Measurements from ENCODE around the gene SLC4A5. TPM values are rescaled to one million over a fixed set of nuclear protein-coding genes. Genes with fewer than 3 reads are reported as not detected.

The SLC4A5 gene
- total RNA-seq, 1 experiment from 2014 or later = 1.8 TPM

DNA sequence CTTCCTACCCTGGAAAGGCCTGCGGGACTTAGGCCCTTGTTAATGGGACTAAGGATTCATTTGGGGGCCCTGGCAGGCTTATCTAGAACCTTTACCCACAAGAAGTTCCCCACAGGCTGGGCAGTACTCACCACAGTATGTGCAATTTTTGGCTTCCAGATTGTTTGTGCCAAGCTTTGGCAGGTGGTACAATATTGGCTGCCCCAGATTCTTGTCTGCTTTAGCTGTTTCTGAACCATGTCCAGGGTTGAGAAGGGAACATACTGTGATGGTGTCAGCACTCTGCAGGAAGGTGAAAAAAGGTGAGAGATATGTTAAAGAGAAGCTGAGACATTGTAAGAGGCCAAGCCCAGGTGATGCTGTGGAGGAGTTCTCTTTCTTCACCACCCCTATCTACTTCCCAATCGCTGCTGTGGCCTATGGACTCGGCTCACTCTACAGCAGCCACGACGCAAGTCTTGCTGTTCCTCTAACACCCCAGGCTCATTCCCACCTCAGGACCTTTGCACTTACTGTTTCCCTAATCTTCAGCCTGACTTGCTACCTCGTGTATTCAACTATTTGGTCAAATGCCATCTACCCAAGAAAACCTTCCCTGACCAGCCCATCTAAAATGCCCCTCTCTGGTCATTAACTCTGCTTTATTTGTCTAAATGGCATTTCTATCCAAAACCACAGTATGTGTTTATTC is 9.2 kb downstream of the SLC4A5 start (continued):
- TF ChIP-seq FOXP1 (CRISPR knock-in tag; IDR thresholded peaks at IDR 0.05; ENCODE audit: borderline replicate concordance) = no peak
- TF ChIP-seq, protein P1, sequence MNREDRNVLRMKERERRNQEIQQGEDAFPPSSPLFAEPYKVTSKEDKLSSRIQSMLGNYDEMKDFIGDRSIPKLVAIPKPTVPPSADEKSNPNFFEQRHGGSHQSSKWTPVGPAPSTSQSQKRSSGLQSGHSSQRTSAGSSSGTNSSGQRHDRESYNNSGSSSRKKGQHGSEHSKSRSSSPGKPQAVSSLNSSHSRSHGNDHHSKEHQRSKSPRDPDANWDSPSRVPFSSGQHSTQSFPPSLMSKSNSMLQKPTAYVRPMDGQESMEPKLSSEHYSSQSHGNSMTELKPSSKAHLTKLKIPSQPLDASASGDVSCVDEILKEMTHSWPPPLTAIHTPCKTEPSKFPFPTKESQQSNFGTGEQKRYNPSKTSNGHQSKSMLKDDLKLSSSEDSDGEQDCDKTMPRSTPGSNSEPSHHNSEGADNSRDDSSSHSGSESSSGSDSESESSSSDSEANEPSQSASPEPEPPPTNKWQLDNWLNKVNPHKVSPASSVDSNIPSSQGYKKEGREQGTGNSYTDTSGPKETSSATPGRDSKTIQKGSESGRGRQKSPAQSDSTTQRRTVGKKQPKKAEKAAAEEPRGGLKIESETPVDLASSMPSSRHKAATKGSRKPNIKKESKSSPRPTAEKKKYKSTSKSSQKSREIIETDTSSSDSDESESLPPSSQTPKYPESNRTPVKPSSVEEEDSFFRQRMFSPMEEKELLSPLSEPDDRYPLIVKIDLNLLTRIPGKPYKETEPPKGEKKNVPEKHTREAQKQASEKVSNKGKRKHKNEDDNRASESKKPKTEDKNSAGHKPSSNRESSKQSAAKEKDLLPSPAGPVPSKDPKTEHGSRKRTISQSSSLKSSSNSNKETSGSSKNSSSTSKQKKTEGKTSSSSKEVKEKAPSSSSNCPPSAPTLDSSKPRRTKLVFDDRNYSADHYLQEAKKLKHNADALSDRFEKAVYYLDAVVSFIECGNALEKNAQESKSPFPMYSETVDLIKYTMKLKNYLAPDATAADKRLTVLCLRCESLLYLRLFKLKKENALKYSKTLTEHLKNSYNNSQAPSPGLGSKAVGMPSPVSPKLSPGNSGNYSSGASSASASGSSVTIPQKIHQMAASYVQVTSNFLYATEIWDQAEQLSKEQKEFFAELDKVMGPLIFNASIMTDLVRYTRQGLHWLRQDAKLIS (CRISPR knock-in tag; IDR thresholded peaks at IDR 0.05; ENCODE audit: borderline replicate concordance) = no peak
- TF ChIP-seq NFE2L1 (CRISPR knock-in tag; IDR thresholded peaks at IDR 0.05) = no peak

DNA sequence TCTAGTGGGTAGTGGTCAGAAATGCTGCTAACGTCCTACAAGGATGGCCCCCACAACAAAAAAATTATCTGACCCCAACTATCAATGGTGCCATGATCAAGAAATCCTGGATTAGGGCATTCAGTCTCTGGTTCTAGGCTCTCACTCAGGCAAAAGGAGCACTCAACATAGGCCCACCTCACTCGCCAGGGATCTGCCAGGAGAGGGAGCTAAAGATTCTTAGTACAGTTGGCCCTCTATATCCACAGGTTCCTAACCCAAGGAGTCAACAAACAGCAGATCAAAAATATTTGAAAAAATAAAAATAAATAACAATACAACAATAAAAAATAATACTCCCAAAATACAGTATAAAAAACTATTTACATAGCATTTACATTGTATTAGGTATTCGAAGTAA is 10.0 kb downstream of the SLC4A5 start:
- DNase-seq (ENCODE audit: low spot score) = peak; percentile 54

DNA sequence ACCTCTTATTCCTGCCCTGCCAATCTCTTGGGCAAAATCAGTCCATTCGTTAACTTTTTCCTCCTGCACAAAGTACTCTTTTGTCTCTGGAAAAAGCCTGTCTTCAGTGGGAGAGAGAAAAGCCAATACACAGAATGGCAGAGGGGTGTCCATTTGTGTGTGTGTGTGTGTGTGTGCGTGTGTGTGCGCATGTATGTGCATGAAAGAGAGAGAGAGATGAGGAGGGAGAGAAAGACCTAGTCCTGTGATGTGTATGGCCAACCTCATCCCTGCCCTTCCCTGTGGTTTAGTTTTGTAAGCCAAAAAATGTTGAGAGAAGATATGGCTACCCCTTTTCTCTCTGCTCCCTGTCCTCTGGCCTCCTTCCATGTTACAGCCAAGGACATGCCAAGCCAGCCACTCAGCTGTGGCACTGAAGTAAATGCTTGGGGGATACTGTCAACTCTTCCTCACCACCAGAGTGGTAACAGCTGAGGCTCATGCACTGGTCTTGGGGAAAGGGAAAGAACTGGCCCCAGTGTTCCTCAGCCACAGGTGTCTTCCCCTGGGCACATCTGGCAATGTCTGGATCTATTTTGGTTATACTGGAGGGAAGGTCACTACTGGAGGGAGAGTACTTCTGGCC is 10.6 kb downstream of the SLC4A5 start:
- DNase-seq (ENCODE audit: low spot score) = no peak
- CTCF ChIA-PET = interaction anchor here (0.7 to 3.3 kb wide), 14 partner anchors 8 to 83 kb away, joined by 3 to 63 read pairs (median 4); no protein-coding TSS in a partner anchor
- H3K9me3 Mint-ChIP-seq = no peaks in the 10 kb centered on the region
- H3K4me3 Mint-ChIP-seq = no peak overlapping the region
- peaks cover 4% of the 10 kb centered on the region; the same call in 1 of the 2 replicates for H3K4me1 Mint-ChIP-seq
- peaks cover 10% of the 10 kb centered on the region for H3K27me3 Mint-ChIP-seq (ENCODE audit: low read depth)
- H3K36me3 Mint-ChIP-seq = no peaks in the 10 kb centered on the region
- ATAC-seq = no peak
- H3K27ac Mint-ChIP-seq = no peak overlapping the region
- TF ChIP-seq ESRRA (CRISPR knock-in tag; IDR thresholded peaks at IDR 0.05; ENCODE audit: borderline replicate concordance) (no peak), TEAD1 (CRISPR knock-in tag; IDR thresholded peaks at IDR 0.05) (no peak), JAZF1 (CRISPR knock-in tag; IDR thresholded peaks at IDR 0.05) (no peak)
- TF ChIP-seq, protein P2, sequence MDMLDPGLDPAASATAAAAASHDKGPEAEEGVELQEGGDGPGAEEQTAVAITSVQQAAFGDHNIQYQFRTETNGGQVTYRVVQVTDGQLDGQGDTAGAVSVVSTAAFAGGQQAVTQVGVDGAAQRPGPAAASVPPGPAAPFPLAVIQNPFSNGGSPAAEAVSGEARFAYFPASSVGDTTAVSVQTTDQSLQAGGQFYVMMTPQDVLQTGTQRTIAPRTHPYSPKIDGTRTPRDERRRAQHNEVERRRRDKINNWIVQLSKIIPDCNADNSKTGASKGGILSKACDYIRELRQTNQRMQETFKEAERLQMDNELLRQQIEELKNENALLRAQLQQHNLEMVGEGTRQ (CRISPR knock-in tag; IDR thresholded peaks at IDR 0.05) = no peak
- TF ChIP-seq, protein P3, sequence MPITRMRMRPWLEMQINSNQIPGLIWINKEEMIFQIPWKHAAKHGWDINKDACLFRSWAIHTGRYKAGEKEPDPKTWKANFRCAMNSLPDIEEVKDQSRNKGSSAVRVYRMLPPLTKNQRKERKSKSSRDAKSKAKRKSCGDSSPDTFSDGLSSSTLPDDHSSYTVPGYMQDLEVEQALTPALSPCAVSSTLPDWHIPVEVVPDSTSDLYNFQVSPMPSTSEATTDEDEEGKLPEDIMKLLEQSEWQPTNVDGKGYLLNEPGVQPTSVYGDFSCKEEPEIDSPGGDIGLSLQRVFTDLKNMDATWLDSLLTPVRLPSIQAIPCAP (CRISPR knock-in tag; IDR thresholded peaks at IDR 0.05) = no peak
- POLR2A ChIA-PET = no interaction called here

More for the DNA sequence above, 10.0 kb downstream of the SLC4A5 start:
- CTCF ChIA-PET = interaction anchor here (0.5 to 3.3 kb wide), 18 partner anchors 8 to 194 kb away, joined by 3 to 63 read pairs (median 4); no protein-coding TSS in a partner anchor
- Mint-ChIP-seq H3K27me3 (ENCODE audit: low read depth) (peaks cover 10% of the 10 kb centered on the region), H3K27ac (no peak overlapping the region), H3K4me3 (no peak overlapping the region), H3K36me3 (no peaks in the 10 kb centered on the region), H3K9me3 (no peaks in the 10 kb centered on the region), H3K4me1 (peaks cover under 1% of the 10 kb centered on the region; the same call in 1 of the 2 replicates)
- POLR2A ChIA-PET = no interaction called here
- peak; percentile 79 for ATAC-seq
- TF ChIP-seq ATF1 (CRISPR knock-in tag; IDR thresholded peaks at IDR 0.05) (no peak), HMGA2 (CRISPR knock-in tag; IDR thresholded peaks at IDR 0.05) (peak; percentile 12; the same call in 1 of the 2 replicates)

DNA sequence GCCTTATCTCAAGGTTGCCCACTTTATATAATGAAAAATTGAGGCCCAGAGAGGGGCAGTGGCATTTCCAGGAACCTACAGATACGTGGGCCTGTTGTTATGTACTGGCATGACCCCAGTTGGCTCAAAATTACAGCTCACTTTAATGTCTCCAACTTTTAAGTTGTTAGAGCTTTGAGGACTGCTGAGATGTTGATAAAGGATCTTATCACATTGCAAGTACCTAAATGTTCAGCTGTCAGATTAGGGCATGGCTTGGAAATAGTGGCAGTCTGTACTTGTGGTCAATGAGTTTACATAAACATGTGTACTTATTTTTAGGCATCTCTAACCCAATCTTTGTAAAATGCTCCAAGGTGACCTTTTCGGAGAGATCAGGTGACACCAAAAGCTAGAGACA is 14.6 kb downstream of the SLC4A5 start:
- ChIA-PET CTCF (no interaction called here), POLR2A (no interaction called here)
- H3K27ac Mint-ChIP-seq = no peak overlapping the region
- no peaks in the 10 kb centered on the region for H3K9me3 Mint-ChIP-seq
- no peaks in the 10 kb centered on the region for H3K36me3 Mint-ChIP-seq
- H3K4me1 Mint-ChIP-seq = peaks cover 4% of the 10 kb centered on the region; the same call in 1 of the 2 replicates
- ATAC-seq = no peak
- H3K27me3 Mint-ChIP-seq (ENCODE audit: low read depth) = peaks cover 7% of the 10 kb centered on the region
- H3K4me3 Mint-ChIP-seq = no peak overlapping the region
- DNase-seq (ENCODE audit: low spot score) = no peak
- TF ChIP-seq PRRX2 (CRISPR knock-in tag; IDR thresholded peaks at IDR 0.05) = no peak
- no peak for TF ChIP-seq ZNF263 (CRISPR knock-in tag; IDR thresholded peaks at IDR 0.05; ENCODE audit: low read depth)
- no peak for TF ChIP-seq ZNF671 (CRISPR knock-in tag; IDR thresholded peaks at IDR 0.05)
- no peak for TF ChIP-seq ZNF121 (CRISPR knock-in tag; IDR thresholded peaks at IDR 0.05)
- TF ChIP-seq, protein P4, sequence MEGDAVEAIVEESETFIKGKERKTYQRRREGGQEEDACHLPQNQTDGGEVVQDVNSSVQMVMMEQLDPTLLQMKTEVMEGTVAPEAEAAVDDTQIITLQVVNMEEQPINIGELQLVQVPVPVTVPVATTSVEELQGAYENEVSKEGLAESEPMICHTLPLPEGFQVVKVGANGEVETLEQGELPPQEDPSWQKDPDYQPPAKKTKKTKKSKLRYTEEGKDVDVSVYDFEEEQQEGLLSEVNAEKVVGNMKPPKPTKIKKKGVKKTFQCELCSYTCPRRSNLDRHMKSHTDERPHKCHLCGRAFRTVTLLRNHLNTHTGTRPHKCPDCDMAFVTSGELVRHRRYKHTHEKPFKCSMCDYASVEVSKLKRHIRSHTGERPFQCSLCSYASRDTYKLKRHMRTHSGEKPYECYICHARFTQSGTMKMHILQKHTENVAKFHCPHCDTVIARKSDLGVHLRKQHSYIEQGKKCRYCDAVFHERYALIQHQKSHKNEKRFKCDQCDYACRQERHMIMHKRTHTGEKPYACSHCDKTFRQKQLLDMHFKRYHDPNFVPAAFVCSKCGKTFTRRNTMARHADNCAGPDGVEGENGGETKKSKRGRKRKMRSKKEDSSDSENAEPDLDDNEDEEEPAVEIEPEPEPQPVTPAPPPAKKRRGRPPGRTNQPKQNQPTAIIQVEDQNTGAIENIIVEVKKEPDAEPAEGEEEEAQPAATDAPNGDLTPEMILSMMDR (IDR thresholded peaks at IDR 0.05) = no peak
- TF ChIP-seq TCF7 (CRISPR knock-in tag; IDR thresholded peaks at IDR 0.05; ENCODE audit: low read depth) = no peak
- TF ChIP-seq, protein P5, sequence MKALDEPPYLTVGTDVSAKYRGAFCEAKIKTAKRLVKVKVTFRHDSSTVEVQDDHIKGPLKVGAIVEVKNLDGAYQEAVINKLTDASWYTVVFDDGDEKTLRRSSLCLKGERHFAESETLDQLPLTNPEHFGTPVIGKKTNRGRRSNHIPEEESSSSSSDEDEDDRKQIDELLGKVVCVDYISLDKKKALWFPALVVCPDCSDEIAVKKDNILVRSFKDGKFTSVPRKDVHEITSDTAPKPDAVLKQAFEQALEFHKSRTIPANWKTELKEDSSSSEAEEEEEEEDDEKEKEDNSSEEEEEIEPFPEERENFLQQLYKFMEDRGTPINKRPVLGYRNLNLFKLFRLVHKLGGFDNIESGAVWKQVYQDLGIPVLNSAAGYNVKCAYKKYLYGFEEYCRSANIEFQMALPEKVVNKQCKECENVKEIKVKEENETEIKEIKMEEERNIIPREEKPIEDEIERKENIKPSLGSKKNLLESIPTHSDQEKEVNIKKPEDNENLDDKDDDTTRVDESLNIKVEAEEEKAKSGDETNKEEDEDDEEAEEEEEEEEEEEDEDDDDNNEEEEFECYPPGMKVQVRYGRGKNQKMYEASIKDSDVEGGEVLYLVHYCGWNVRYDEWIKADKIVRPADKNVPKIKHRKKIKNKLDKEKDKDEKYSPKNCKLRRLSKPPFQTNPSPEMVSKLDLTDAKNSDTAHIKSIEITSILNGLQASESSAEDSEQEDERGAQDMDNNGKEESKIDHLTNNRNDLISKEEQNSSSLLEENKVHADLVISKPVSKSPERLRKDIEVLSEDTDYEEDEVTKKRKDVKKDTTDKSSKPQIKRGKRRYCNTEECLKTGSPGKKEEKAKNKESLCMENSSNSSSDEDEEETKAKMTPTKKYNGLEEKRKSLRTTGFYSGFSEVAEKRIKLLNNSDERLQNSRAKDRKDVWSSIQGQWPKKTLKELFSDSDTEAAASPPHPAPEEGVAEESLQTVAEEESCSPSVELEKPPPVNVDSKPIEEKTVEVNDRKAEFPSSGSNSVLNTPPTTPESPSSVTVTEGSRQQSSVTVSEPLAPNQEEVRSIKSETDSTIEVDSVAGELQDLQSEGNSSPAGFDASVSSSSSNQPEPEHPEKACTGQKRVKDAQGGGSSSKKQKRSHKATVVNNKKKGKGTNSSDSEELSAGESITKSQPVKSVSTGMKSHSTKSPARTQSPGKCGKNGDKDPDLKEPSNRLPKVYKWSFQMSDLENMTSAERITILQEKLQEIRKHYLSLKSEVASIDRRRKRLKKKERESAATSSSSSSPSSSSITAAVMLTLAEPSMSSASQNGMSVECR (CRISPR knock-in tag; IDR thresholded peaks at IDR 0.05; ENCODE audit: borderline replicate concordance) = no peak
- no peak for TF ChIP-seq TEAD4 (CRISPR knock-in tag; IDR thresholded peaks at IDR 0.05)
